C4-2B (cell line): ENCODE measurements around the gene LRRC18.

Experiments used
- ZFX ChIP-seq: fragments of 450-650 bp; IDR thresholded peaks from 2 replicates; pipeline ENCODE4 v1.6.1; 2017
- TF ChIP-seq, protein P1 (sequence below): fragments of 450-650 bp; conservative IDR thresholded peaks from 2 replicates; pipeline ENCODE4 v1.5.1; 2017; ENCODE audit warnings: mild to moderate bottlenecking

DNA sequence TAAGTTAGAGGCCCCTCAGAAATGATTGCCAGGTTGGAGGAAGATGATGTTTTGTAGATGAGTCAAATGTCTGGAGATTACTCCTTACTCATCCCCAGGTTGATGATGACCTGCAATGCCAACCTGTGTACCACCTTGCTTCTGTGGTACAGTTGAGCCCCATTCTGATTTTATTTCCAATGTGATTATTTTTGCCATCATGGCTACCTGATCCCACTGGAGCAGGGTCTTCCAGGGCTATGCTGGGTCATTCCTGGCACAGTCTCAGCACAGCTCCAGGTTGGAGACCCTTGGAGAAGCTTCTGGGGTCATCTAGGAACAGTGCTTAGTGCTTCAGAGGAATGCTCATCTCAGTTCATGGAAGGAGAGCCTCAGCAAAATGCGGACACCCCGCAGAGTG lies 34.3 kb downstream of the LRRC18 start:
- TF ChIP-seq, protein P1, sequence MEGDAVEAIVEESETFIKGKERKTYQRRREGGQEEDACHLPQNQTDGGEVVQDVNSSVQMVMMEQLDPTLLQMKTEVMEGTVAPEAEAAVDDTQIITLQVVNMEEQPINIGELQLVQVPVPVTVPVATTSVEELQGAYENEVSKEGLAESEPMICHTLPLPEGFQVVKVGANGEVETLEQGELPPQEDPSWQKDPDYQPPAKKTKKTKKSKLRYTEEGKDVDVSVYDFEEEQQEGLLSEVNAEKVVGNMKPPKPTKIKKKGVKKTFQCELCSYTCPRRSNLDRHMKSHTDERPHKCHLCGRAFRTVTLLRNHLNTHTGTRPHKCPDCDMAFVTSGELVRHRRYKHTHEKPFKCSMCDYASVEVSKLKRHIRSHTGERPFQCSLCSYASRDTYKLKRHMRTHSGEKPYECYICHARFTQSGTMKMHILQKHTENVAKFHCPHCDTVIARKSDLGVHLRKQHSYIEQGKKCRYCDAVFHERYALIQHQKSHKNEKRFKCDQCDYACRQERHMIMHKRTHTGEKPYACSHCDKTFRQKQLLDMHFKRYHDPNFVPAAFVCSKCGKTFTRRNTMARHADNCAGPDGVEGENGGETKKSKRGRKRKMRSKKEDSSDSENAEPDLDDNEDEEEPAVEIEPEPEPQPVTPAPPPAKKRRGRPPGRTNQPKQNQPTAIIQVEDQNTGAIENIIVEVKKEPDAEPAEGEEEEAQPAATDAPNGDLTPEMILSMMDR = no peak
- TF ChIP-seq ZFX = no peak
